K562 (cell line): Measurements from ENCODE around the gene FUCA2. TPM values are rescaled to one million over a fixed set of nuclear protein-coding genes. Genes with fewer than 3 reads are reported as not detected.

Experiments used
- ATAC-seq: fragments of 200-7000 bp; cut with Tn5 transposase; 3 replicates; pipeline ENCODE4 v1.9.1; 2020; ENCODE audit warnings: moderate library complexity
- BruUV-seq: library from RNA; stranded (reverse); fragments of 400-500 nt; replicated peaks from 2 replicates; lab custom pipeline; 2021; lab: Mats Ljungman, UMichigan
- CTCF ChIA-PET: fragments of 300-600 bp; formaldehyde crosslinking; extraction: SDS; loops from one replicate; lab custom pipeline; 2021; ENCODE audit warnings: low intra/inter-chr PET ratio; lab: Yijun Ruan, JAX
- POLR2A ChIA-PET: fragments of 300-600, 350-650 bp; sonication (Branson Sonifier 250); formaldehyde crosslinking; extraction: SDS; loops from one replicate; lab custom pipeline; 2021; ENCODE audit warnings: antibody characterized with exemption, inconsistent platforms; lab: Yijun Ruan, JAX
- DNase-seq, 4 experiments: peaks; one replicate each; pipeline versions ENCODE4 v3.0.0 to v3.0.0-alpha.2; 2011 to 2018; ENCODE audit warnings: low spot score in 3 of 4, mixed read lengths in 3 of 4; ENCODE audit errors: extremely low read depth in 1 of 4
- FAIRE-seq: peaks from 2 replicates; lab custom pipeline; 2011; peaks lifted over from hg19 to GRCh38; lab: Jason Lieb, UNC
- H2AFZ ChIP-seq: 2 replicates; pipeline ENCODE4 v1.6.0; 2011; ENCODE audit warnings: low read depth, low read length, control low read depth, inconsistent platforms
- H3K27ac ChIP-seq: fragments of 200-600 bp; 3 replicates; pipeline ENCODE4 v1.8.0; 2011; ENCODE audit warnings: low read depth, mild to moderate bottlenecking, control low read depth, inconsistent platforms, low read length, moderate library complexity, mixed read lengths; ENCODE audit errors: extremely low read depth
- H3K27me3 ChIP-seq, 2 experiments: fragments of 300-600 bp in 1 of 2; 2 replicates in 1 of 2; 3 replicates in 1 of 2; pipeline versions ENCODE4 v1.6.0 to v1.8.0; 2011; ENCODE audit warnings: inconsistent platforms in 2 of 2, low read length in 2 of 2, mild to moderate bottlenecking in 1 of 2, mixed read lengths in 1 of 2, moderate library complexity in 1 of 2; ENCODE audit not compliant: control insufficient read depth in 2 of 2, insufficient read depth in 2 of 2
- H3K36me3 ChIP-seq: fragments of 300-600 bp; 3 replicates; pipeline ENCODE4 v1.8.0; 2011; ENCODE audit warnings: mild to moderate bottlenecking, low read length, inconsistent platforms; ENCODE audit not compliant: control insufficient read depth, insufficient read depth
- H3K4me1 ChIP-seq, 2 experiments: fragments of 200-600 bp in 1 of 2; replicated peaks in 1 of 2; 2 replicates in 1 of 2; 3 replicates in 1 of 2; pipeline versions ENCODE4 v1.5.1 to v1.8.0; 2011; ENCODE audit warnings: inconsistent platforms in 2 of 2, low read length in 2 of 2, mild to moderate bottlenecking in 1 of 2, mixed read lengths in 1 of 2, moderate library complexity in 1 of 2; ENCODE audit not compliant: control insufficient read depth in 2 of 2, insufficient read depth in 2 of 2
- H3K4me2 ChIP-seq: 2 replicates; pipeline ENCODE4 v1.6.1; 2011; ENCODE audit warnings: low read length, control low read depth, inconsistent platforms, mixed read lengths; ENCODE audit not compliant: insufficient read depth
- H3K4me3 ChIP-seq: fragments of 200-600 bp; sonication (generic), shearing (Covaris generic); 2 replicates; pipeline ENCODE4 v1.5.1; 2016; ENCODE audit warnings: control low read depth, inconsistent platforms
- H3K79me2 ChIP-seq: fragments of 200-600 bp; 3 replicates; pipeline ENCODE4 v1.8.0; 2011; ENCODE audit warnings: low read length, inconsistent platforms; ENCODE audit not compliant: control insufficient read depth, insufficient read depth
- H3K9ac ChIP-seq, 2 experiments: 2 replicates each; pipeline versions ENCODE4 v1.6.0 to v1.6.1; 2011; ENCODE audit warnings: low read depth in 2 of 2, low read length in 2 of 2, control low read depth in 1 of 2, inconsistent platforms in 1 of 2, mild to moderate bottlenecking in 1 of 2, mixed read lengths in 1 of 2; ENCODE audit not compliant: insufficient read depth in 1 of 2
- H3K9me1 ChIP-seq: one replicate; pipeline ENCODE4 v1.6.0; 2011; ENCODE audit warnings: inconsistent platforms, mild to moderate bottlenecking, low read length, moderate library complexity; ENCODE audit not compliant: control insufficient read depth, insufficient read depth
- H3K9me3 ChIP-seq: replicated peaks from 2 replicates; pipeline ENCODE4 v1.5.1; 2011; ENCODE audit warnings: low read depth, low read length, inconsistent platforms; ENCODE audit not compliant: control insufficient read depth, insufficient read depth
- H4K20me1 ChIP-seq: replicated peaks from 2 replicates; pipeline ENCODE4 v1.6.1; 2011; ENCODE audit warnings: low read length, inconsistent platforms, mixed read lengths; ENCODE audit not compliant: control insufficient read depth, insufficient read depth
- CEBPB ChIP-seq: fragments of 450-650 bp; IDR thresholded peaks from 2 replicates; pipeline ENCODE4 v1.6.1; 2016; ENCODE audit warnings: missing genetic modification characterization, missing compliant biosample characterization
- CEBPG ChIP-seq, 3 experiments: fragments of 200-800 bp in 1 of 3; sonication (Bioruptor generic) in 1 of 3; sonication (generic) in 1 of 3; formaldehyde crosslinking in 1 of 3; IDR thresholded peaks in 2 of 3; conservative IDR thresholded peaks in 1 of 3; 2 replicates each; pipeline versions ENCODE4 v1.6.1 to v1.8.0; 2016 to 2022; ENCODE audit warnings: missing compliant biosample characterization in 2 of 3, missing genetic modification characterization in 2 of 3, mild to moderate bottlenecking in 1 of 3, missing genetic modification reagents in 1 of 3
- FOXJ2 ChIP-seq: fragments of 200-800 bp; sonication (Bioruptor generic); IDR thresholded peaks from 2 replicates; pipeline ENCODE4 v1.6.1; 2016; ENCODE audit warnings: missing genetic modification characterization, missing compliant biosample characterization
- GATAD2B ChIP-seq: fragments of 450-650 bp; IDR thresholded peaks from 2 replicates; pipeline ENCODE4 v1.6.1; 2017; ENCODE audit warnings: mild to moderate bottlenecking, borderline replicate concordance
- KHSRP ChIP-seq: fragments of 450-650 bp; IDR thresholded peaks from 2 replicates; pipeline ENCODE4 v1.6.1; 2017
- MEF2D ChIP-seq: conservative IDR thresholded peaks from 2 replicates; pipeline ENCODE4 v1.6.1; 2016; ENCODE audit warnings: low read depth, missing genetic modification characterization, missing compliant biosample characterization
- NBN ChIP-seq: fragments of 450-650 bp; IDR thresholded peaks from 2 replicates; pipeline ENCODE4 v1.6.1; 2016; ENCODE audit warnings: low read depth, mild to moderate bottlenecking
- NCOA1 ChIP-seq: fragments of 450-650 bp; IDR thresholded peaks from 2 replicates; pipeline ENCODE4 v1.6.1; 2016; ENCODE audit warnings: low read depth
- PHB ChIP-seq: fragments of 250-450 bp; sonication (Bioruptor Pico); IDR thresholded peaks from 2 replicates; pipeline ENCODE4 v1.5.0; 2021
- SIRT6 ChIP-seq: IDR thresholded peaks from one replicate; pipeline ENCODE4 v1.6.1; 2012; ENCODE audit warnings: low read depth, mild to moderate bottlenecking, control low read depth, inconsistent platforms, low read length, moderate library complexity
- SMAD1 ChIP-seq: fragments of 150-350 bp; IDR thresholded peaks from 2 replicates; pipeline ENCODE4 v1.6.1; 2014; ENCODE audit warnings: low read length, low read depth; ENCODE audit not compliant: partially characterized antibody
- ZNF121 ChIP-seq: sonication (generic); formaldehyde crosslinking; conservative IDR thresholded peaks from 2 replicates; pipeline ENCODE4 v1.8.0; 2022; ENCODE audit warnings: missing genetic modification reagents
- WGBS: fragments of 100-300 bp; shearing (Covaris generic); methylation state at CpG from one replicate; pipeline ENCODE4 v1.1.6; 2016; ENCODE audit warnings: low coverage, mixed read lengths; ENCODE audit not compliant: insufficient coverage; ENCODE audit errors: missing lambda C conversion rate; 5-methylcytosine and 5-hydroxymethylcytosine counted together
- in situ Hi-C: fragments of 300-500 bp; cut with MboI; formaldehyde crosslinking; loops from 4 replicates; pipeline ENCODE4 v1.15.0; 2018; ENCODE audit warnings: inconsistent platforms, mixed read lengths
- intact Hi-C: fragments of 100-400 bp; cut with micrococcal nuclease; formaldehyde crosslinking; loops from 2 replicates; pipeline ENCODE4 v1.14.2; 2022
- polyA plus RNA-seq, 8 experiments: library from polyadenylated mRNA; depleted of rRNA in 4 of 8; stranded (reverse) in 5 of 8; unstranded in 3 of 8; fragments of >200 nt; fragmentation: Nextera tagmentation in 2 of 8; fragmentation: Illumina TruSeq in 1 of 8; extraction: Ambion mirVana in 2 of 8; extraction: Trizol in 1 of 8; gene quantifications; 2 replicates each; pipeline versions ENCODE4 v1.2.1 to v1.2.3, GENCODE V29; 2011 to 2014; ENCODE audit warnings: inconsistent platforms in 1 of 8, missing spikeins in 1 of 8
- total RNA-seq, 7 experiments: library from RNA; depleted of rRNA in 6 of 7; stranded (reverse); fragments of >200 nt in 6 of 7; fragmentation: Illumina TruSeq in 2 of 7; extraction: Trizol in 2 of 7; gene quantifications; 2 replicates each; pipeline versions ENCODE4 v1.2.1 to v1.2.3, GENCODE V29; 2011 to 2021; ENCODE audit warnings: low replicate concordance in 1 of 7
- TF ChIP-seq, protein P1 (sequence below): fragments of 150-350 bp; conservative IDR thresholded peaks from 2 replicates; pipeline ENCODE4 v1.6.1; 2014; ENCODE audit warnings: low read length

The FUCA2 gene
- total and polyA plus RNA-seq, 9 of the 15 experiments (the other 6 are each of a cell fraction or from before 2014, with no cell fraction given) = 20.6 to 112 (median 79.3) TPM

DNA sequence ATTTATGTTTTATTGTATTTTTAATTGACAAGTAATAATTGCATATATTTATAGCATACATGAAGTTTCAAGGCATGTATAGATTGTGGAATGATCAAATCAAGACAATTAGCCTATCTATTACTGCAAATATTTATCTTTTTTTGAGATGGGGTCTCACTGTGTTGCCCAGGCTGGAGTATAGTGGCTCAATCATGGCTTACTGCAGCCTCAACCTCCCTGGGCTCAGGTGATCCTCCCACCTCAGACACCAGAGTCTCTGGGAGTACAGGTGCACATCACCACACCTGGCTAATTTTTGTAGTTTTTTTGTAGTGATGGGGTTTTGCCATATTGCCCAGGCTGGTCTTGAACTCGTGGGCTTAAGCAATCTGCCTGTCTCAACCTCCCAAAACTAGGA lies 16.2 kb upstream of the FUCA2 start:
- WGBS = 8% methylated on average over 1 of the region's 1 CpG
- ChIA-PET CTCF (interaction anchor here (0.7 kb wide), 1 partner anchor 467 kb away, joined by 3 read pairs; the partner anchor contains the start of gene AIG1), POLR2A (no interaction called here)
- in situ Hi-C loops = no loop called here
- peaks cover 4 to 7% of the 10 kb centered on the region in 2 experiments; a peak in 4 of 5 replicates for H3K27me3 ChIP-seq
- TF ChIP-seq ZNF121 (CRISPR knock-in tag) (peak; percentile 91), MEF2D (no peak)
- no peaks in the 10 kb centered on the region for H3K4me1 ChIP-seq
- H2AFZ ChIP-seq = 0 out of 2 replicates have a peak overlapping the region, but pooled peaks have one; percentile 54
- H4K20me1 ChIP-seq = no peaks in the 10 kb centered on the region
- H3K27ac ChIP-seq = no peak overlapping the region
- no TSS peak for BruUV-seq
- H3K9me1 ChIP-seq = no peaks in the 10 kb centered on the region
- H3K9ac ChIP-seq = no peak overlapping the region
- H3K36me3 ChIP-seq = no peaks in the 10 kb centered on the region
- no peaks in the 10 kb centered on the region for H3K79me2 ChIP-seq
- intact Hi-C loops = no loop called here
- H3K4me2 ChIP-seq = no peak overlapping the region
- ATAC-seq (no peak), DNase-seq (no peak), FAIRE-seq (no peak)
- H3K9me3 ChIP-seq = no peaks in the 10 kb centered on the region
- H3K4me3 ChIP-seq = no peak overlapping the region

DNA sequence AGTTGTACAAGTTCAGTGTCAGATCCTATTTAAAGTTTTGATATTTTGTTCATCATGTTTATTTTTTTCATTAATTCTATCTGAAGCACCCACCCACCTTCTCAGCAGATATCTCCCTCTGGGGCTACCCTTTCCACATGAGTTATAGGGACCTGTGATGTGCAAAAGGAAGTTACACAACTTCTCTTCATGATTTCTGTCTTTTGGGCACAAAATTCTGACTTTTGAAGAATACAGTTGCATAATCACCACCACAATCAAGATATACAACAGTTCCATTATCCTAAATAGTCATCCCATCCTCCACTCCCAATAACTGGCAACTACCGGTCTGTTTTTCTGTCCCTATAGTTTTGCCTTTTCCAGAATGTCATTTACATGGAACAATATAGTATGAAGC lies 13.8 kb upstream of the FUCA2 start:
- intact Hi-C loops = no loop called here
- whole genome bisulfite sequencing = 0% methylated on average over 1 of the region's 1 CpG

More for the DNA sequence above, 13.8 kb upstream of the FUCA2 start:
- no peak for ATAC-seq
- H3K79me2 ChIP-seq = no peaks in the 10 kb centered on the region
- BruUV-seq = no TSS peak
- CTCF ChIA-PET = no interaction called here
- no peak overlapping the region for H2AFZ ChIP-seq
- FAIRE-seq = no peak
- no peaks in the 10 kb centered on the region for H3K36me3 ChIP-seq
- peaks cover 0 to 4% of the 10 kb centered on the region in 2 experiments; a peak in 3 of 5 replicates for H3K27me3 ChIP-seq
- H3K9ac ChIP-seq = no peak overlapping the region
- H3K4me1 ChIP-seq = no peaks in the 10 kb centered on the region
- no peaks in the 10 kb centered on the region for H3K9me1 ChIP-seq
- POLR2A ChIA-PET = no interaction called here
- in situ Hi-C loops = no loop called here
- no peak for DNase-seq
- no peak overlapping the region for H3K27ac ChIP-seq
- no peaks in the 10 kb centered on the region for H4K20me1 ChIP-seq
- H3K9me3 ChIP-seq = no peaks in the 10 kb centered on the region
- TF ChIP-seq, protein P1, sequence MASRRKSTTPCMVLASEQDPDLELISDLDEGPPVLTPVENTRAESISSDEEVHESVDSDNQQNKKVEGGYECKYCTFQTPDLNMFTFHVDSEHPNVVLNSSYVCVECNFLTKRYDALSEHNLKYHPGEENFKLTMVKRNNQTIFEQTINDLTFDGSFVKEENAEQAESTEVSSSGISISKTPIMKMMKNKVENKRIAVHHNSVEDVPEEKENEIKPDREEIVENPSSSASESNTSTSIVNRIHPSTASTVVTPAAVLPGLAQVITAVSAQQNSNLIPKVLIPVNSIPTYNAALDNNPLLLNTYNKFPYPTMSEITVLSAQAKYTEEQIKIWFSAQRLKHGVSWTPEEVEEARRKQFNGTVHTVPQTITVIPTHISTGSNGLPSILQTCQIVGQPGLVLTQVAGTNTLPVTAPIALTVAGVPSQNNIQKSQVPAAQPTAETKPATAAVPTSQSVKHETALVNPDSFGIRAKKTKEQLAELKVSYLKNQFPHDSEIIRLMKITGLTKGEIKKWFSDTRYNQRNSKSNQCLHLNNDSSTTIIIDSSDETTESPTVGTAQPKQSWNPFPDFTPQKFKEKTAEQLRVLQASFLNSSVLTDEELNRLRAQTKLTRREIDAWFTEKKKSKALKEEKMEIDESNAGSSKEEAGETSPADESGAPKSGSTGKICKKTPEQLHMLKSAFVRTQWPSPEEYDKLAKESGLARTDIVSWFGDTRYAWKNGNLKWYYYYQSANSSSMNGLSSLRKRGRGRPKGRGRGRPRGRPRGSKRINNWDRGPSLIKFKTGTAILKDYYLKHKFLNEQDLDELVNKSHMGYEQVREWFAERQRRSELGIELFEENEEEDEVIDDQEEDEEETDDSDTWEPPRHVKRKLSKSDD = no peak
- no peak for TF ChIP-seq FOXJ2 (tag)
- TF ChIP-seq PHB (CRISPR knock-in tag) = no peak
- no peak for TF ChIP-seq NCOA1
- TF ChIP-seq NBN = no peak
- TF ChIP-seq KHSRP = no peak
- TF ChIP-seq SIRT6 = no peak
- TF ChIP-seq CEBPB (tag) = peak; percentile 25; the same call in 1 of the 2 replicates
- no peak for TF ChIP-seq SMAD1
- no peak for TF ChIP-seq GATAD2B
- no peak for TF ChIP-seq CEBPG (CRISPR knock-in tag; IDR thresholded peaks at IDR 0.05)
- peak; percentile 28 to 45; a peak in 2 of 4 replicates for TF ChIP-seq CEBPG (tag; conservative IDR thresholded peaks at IDR 0.05 in 1 of 2, IDR thresholded peaks at IDR 0.05 in 1 of 2)
- TF ChIP-seq, all 486 proteins: peak for 2
- Histone ChIP-seq H3K4me2 (no peak overlapping the region), H3K4me3 (no peak overlapping the region)
